NCI-H1092 (cell line): ENCODE results near the gene RSPH9.
A peak's percentile ranks its signal among the peaks of the same experiment; 100 is the strongest.

ENCODE experiments used
- DNase-seq: peaks from one replicate; lab custom pipeline; 2025; lab: John Stamatoyannopoulos, UW

RSPH9 gene

DNA sequence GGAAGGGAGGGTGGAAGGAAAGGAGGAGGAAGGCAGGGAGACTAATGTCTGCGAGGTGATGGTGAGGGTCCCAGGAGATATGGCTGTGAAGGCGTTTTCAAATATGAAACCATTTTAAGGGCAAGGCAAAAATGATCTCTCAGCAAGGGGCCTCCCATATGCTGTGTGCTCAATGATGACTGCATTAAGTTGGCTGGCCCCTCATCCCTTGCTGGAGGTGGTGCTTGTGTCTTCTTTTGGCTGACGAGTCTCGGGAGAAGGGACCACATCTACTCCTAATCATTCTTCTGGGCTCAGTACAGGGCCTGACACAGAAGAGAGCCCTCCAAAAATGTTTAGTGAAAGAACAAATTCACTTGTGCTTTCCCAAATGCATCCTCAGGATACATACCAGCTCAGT lies 65.7 kb downstream of the RSPH9 start:
- no peak for DNase-seq

GRCh38 chr6:43712579-43712978 lies 67.7 kb downstream of the RSPH9 start:
- DNase-seq = no peak

GRCh38 chr6:43713643-43714310 lies 68.9 kb downstream of the RSPH9 start:
- DNase-seq = no peak

DNA sequence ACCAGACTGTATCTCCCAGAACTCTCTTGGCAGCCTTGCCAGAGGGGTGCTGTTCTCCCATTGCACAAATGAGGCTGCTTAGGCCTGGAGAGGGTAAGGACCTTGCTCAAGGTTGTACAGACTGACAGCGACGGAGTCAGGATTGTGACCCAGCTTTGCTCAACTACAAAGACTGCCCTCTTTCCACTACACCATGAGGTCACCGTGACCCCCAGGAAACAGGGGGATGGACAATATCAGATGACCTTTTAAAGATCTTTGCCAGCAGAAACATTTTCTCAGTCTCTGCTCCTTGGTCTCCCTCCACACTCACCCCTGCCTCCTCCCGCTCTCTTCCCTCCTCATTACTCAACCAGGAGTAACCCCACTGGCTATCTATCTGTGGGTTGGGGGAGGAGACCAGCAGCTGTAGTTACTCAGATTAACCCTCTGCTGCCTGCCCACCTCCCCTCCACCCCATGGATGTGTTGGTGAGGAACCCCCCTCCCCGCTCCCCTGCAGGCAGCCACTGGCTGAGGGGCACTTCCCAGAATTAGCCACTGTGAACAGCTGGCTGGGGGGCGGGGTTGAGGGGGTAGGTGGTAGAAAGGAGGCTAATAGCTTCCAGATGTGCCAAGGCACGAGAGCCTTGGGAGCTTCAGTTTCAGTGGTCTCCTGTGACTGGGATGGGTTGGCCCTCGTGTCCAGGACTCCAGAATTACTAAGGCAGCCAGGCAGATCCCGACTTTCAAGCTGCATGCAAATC lies 69.6 kb downstream of the RSPH9 start:
- no peak for DNase-seq

DNA sequence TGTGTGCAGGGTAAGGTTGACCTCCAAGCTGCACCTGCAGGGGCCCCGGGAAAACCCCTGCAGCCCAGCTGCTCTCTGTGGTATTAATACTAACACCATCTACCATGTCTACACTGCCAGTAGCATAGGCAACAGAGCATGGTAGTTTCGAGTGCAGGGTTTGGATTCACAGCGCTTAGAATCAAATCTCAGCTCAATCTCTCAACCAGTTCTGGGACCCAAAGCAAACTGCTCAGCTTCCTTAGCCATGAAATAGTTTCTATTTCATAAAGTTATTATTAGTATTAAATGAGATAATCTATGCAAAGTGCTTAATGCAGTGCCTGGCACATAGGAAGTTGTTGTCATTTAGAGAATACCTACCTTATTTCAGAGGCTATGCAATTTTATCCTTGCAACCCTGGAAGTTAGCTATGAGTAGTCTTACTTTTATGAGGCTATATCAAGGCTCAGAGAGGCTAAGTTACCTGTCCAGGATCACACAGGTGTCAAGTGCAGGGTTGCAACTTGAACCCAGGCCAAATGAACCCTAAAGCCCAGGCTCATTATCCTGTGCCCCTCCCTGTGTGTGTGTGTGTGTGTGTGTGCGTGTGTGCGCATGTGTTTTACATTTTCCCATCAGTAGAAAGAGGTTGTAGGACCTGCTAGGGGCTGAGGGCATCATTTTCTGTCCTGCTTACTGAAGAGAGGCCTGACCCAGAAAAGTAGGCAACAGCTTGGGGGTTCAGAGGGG lies 70.4 kb downstream of the RSPH9 start:
- DNase-seq = no peak

- peak; percentile 82 for DNase-seq
Measured at GRCh38 chr6:43716099-43716498, 71.3 kb downstream of the RSPH9 start.

GRCh38 chr6:43717389-43717788 lies 72.6 kb downstream of the RSPH9 start:
- DNase-seq = no peak

- DNase-seq = no peak
Measured at GRCh38 chr6:43717822-43718221, 73.0 kb downstream of the RSPH9 start.

- DNase-seq = no peak
Measured at GRCh38 chr6:43718387-43719105, 73.7 kb downstream of the RSPH9 start.

- no peak for DNase-seq
Measured at GRCh38 chr6:43719511-43719910, 74.7 kb downstream of the RSPH9 start.

- DNase-seq = no peak
Measured at GRCh38 chr6:43720999-43721398, 76.2 kb downstream of the RSPH9 start.
